Lung microvascular endothelial cell (primary cell): ENCODE measurements around the gene DMBT1. TPM values are rescaled to one million over a fixed set of nuclear protein-coding genes. Genes with fewer than 3 reads are reported as not detected.

Source experiments
- DNase-seq, 2 donors: peaks; one replicate each; pipeline versions ENCODE4 v3.0.0 to v3.0.0-alpha.2; 2010; ENCODE audit warnings: low read depth in 2 of 2
- total RNA-seq: library from RNA; depleted of rRNA; stranded (reverse); fragments of >200 nt; gene quantifications from 2 replicates; pipeline ENCODE4 v1.2.1, GENCODE V29; 2014

DMBT1 gene
- total RNA-seq, 1 donor from 2014 or later = not detected

- no peak for DNase-seq
Observed at GRCh38 chr10:122646511-122647382, 86.2 kb downstream of the DMBT1 start.

DNA sequence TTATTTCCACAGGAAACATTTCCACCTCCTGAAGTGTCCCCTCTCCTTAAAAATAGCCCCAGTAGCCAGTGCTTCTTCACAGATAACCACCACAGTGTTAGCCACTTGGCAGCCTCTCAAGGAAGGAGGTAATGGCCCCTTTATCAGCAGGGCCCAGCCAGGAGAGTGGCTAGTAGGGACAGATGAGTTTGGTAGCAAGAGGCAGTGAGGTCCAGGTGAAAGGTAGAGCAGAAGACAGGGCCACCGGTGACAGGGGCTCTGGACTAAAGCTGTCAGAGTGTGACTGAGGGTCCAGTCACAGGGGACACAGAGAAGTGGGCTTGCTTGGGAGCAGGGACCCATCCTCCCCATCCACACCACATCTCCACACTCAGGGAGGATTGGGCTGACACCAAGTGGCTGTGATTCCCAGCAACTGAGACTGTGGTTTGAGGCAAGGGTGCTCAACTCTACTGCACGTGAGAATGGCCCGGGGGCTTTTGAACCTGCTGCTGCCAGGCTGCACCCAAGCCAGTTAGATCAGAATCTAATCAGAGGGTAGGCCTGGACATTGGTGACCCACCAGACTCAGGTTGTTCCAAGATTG lies 86.9 kb downstream of the DMBT1 start:
- DNase-seq = no peak

GRCh38 chr10:122648599-122649428 lies 88.3 kb downstream of the DMBT1 start:
- DNase-seq = peak; percentile 62 to 63

- DNase-seq = no peak
Observed at GRCh38 chr10:122649903-122650302, 89.3 kb downstream of the DMBT1 start.

GRCh38 chr10:122650331-122650730 lies 89.8 kb downstream of the DMBT1 start:
- DNase-seq = no peak

DNA sequence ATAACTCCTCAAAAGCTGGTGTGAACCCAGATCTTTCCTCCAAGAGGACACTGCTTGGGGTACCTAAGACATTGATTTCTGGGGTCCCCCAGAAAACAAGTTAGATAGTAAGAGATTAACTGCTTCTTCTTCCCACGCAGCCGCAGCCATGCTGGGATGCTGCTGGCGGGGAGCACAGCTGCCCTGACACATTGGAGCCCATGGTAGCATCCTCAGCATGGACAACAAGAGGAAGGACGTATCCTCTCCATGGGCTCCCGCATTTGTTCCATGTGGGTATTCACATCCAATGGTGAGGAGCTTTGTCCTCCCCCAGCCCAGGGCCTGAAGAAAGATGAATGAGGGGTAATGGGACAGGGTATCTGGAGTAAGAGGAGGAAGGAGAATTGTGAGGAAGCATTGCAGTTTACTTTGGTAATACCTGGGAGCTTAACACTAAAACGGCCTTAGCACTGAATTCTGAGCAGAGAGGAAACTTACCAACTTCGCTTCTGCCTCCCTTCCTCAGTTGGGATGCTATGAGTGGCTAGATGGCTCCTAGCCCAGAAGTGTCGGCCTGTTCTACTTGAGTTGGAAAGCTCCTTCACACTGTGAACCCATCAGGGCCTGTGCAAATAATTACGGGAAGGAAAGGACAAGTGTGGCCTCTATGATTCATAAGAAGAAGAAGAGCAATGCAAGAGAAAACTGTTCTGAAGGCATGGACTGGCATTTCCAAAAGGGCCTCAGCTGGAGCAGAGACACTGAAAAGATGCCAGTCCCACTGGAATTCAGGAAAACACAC lies 95.2 kb downstream of the DMBT1 start:
- DNase-seq = no peak

DNA sequence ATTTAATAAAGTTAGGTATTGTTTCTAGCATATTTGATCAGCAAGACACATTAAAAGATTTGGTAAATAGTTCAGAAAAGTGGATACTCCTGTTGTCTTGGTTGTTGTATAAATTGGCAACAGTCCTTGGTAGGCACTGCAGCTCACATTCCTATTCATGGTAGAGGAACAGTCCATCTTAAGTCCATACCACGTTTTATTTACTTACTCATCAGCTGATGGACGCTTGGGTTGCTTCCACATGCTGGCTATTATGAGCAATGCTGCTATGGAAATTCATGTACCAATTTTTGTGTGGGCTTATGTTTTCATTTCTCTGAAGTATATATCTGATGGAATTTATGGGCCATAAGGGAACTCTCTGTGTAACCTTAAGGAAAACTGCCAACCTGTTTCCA lies 95.8 kb downstream of the DMBT1 start:
- DNase-seq = no peak

GRCh38 chr10:122656741-122657140 lies 96.2 kb downstream of the DMBT1 start:
- DNase-seq = no peak

GRCh38 chr10:122657255-122657654 lies 96.7 kb downstream of the DMBT1 start:
- DNase-seq = no peak

GRCh38 chr10:122657729-122658128 lies 97.2 kb downstream of the DMBT1 start:
- DNase-seq = no peak

DNA sequence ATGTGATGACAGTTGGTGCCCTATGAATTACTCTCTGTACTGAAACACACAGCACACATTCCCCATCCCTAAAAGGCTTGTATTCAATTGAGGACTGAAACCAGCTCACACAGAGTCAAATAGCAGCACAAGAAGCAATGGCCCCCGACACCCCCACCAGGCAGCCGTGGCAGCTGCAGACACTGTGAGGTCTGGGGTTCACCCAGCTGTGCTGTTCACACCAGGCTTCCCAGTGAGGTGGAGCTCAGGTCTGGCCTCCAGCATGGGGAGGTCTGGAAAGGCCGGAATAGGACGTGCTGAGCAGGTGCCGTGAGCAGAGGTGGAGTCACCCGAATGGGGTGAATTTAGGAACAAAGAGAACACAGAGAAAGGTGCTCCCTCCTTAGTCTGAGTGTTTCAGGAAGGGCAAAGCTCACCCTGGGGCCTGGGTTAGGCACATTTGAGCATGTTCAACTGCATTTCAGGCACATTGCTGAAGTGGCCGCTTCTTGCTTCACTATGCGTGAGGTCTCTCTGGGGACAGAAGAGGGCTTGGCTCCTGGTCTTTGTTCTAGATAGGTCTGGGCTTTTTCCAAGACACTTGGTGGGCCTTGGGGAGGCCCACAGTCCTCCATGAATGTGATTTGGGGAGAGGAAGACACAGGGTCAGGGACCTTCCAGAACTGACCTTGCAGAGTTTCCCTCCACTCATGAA lies 97.9 kb downstream of the DMBT1 start:
- DNase-seq = no peak

- no peak for DNase-seq
Observed at GRCh38 chr10:122659126-122659525, 98.6 kb downstream of the DMBT1 start.

- DNase-seq = no peak
Observed at GRCh38 chr10:122659651-122660050, 99.1 kb downstream of the DMBT1 start.

DNA sequence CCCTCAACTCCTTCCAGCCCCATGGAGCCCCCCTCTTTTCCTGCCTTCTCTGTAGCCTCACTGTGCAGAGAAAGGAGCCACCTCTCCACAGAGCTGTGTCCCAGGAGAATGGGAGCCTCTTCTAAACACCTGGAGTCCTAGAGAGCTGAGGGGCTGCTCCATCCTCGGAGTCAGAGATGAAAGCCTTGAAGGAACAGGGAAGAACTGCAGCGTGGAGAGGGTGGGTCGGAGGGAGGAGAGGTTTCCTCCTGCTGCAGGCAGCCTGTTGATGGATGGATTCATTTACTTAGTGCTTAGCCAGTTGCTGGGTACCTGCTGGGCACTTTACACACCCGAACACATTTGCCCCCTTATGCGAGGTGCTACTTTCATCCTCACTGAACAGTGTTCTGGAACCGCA lies 100.1 kb downstream of the DMBT1 start:
- no peak for DNase-seq

DNA sequence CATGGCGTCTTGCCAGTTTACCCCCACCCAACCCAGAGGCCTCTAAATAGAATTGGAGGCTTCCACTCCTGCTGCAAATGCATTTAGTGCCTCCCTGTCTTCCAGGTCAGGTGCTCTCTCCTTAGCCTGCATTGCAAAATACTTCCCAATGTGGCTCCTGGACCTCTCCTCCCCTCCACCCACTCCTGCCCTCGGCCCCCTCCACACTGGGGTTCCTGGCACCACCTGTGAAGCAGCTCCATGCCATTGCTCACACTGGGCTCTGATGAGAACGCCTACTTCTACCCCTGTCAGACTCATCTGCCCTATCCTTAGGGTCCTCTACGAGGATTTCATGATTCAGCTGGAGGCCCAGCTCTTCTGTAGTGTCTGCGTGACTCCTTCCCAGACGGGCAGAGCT lies 101.7 kb downstream of the DMBT1 start:
- no peak for DNase-seq

DNA sequence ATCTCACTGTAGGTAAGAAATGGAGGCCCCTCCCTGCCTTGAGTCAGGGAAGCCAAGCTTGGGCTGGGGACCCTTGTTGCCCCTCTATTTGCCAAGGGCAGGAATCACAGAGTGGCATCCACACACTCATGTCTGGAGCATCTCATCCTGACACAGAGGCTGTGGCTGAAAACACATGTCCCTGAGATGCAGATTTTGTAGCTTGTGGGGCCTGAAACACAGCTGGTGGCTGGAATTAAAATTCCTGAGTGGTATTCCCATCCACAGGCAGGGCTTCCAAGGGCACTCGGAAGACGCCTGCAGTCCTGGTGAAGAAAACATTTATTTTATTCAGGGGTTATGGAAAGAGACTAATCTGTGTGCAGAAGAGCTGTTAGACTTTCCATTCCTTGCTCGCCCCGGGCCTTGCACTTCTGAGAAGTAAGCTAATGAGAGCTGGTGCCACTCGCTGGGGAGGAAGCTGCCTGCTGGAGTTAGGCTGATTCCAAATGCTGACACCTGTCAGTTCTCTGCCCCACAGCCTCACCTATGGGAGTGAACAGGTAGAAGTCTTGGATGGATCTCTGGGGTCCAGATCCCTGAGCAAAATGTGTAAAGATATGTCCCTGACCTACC lies 103.1 kb downstream of the DMBT1 start:
- DNase-seq = no peak

- no peak for DNase-seq
Observed at GRCh38 chr10:122664501-122664900, 103.9 kb downstream of the DMBT1 start.

- DNase-seq = peak in 1 of 2 donors; percentile 12
Observed at GRCh38 chr10:122665329-122665860, 104.8 kb downstream of the DMBT1 start.

DNA sequence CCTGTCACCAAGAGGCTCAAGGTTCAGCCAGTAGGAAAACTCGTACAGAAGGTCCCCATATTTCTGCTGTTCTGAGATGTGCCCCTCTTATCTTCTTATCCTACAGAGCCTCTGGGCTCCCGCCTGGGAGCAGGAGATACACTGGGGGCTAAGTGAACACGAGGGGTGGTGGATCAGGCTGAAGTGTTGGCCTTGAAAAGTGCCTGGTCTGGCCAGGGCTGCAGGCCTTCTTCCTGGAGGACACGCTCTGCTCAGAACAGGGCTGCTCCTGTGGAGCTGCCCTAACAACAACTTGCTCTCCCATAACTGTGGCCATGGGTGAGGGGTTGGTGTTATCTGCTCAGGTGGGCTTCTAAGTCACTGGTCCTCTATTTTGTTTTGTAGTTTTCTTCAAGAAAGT lies 105.4 kb downstream of the DMBT1 start:
- no peak for DNase-seq

DNA sequence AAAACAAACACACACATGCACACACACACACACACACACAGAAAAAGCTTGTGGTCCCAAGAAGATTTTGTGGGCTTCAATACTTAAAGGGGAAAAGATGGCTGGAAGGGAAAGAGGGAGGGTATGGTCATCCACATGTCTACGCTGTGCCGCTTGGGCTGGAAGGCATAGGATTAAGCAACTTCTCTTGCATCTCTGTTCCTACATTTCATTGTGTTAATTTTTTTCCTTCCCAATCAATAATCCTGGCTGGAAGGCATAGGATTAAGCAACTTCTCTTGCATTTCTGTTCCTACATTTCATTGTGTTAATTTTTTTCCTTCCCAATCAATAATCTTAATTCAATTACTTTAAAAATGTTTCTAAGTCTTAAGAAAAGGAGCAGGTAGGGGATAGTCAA lies 108.5 kb downstream of the DMBT1 start:
- no peak for DNase-seq
